ENCODE results near the gene RAB28. TPM values are rescaled to one million over a fixed set of nuclear protein-coding genes. Genes with fewer than 3 reads are reported as not detected.

Gene RAB28
- total RNA-seq, 1 experiment from 2014 or later = 19.8 TPM

DNA sequence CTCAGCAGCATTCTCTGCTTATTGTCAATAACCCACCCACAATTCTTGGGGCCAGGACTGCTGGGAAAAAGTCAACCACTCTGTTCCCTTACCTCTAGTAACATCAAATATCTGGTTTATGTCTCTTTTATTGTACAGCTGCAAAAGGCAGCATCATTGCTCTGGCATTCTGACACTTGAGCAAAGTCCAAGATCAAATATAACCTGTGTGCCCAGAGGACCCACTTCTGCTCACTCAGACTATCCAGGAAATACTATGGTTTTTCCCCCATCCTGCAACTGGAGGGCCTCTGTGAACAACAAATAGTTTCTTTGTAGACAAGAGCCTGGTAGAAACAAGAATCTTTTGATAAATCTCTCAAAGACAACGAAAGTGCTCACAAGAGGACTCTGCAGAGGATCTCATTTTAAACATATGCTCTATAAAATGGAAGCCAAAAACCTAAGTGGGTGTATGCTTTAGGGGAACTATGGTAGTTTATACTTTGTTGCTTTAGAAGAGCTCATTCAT lies 154.7 kb downstream of the RAB28 start:
- no peak overlapping the region for H2BK5ac ChIP-seq (ENCODE audit: insufficient read length, low read length)
- no peak overlapping the region for H3K56ac ChIP-seq (ENCODE audit: insufficient read length, low read depth, low read length)
- H3T11ph ChIP-seq (ENCODE audit: low read length) = no peak overlapping the region
- H3K27me3 ChIP-seq (ENCODE audit: insufficient read depth, low read length) = no peaks in the 10 kb centered on the region
- H2BK20ac ChIP-seq (ENCODE audit: low read depth, low read length, poor library complexity, severe bottlenecking) = no peak overlapping the region
- no peak overlapping the region for H4K91ac ChIP-seq (ENCODE audit: insufficient read length, low read depth, low read length)
- H4K20me1 ChIP-seq (ENCODE audit: control insufficient read depth, insufficient read depth, insufficient read length) = no peaks in the 10 kb centered on the region
- H3K9me3 Mint-ChIP-seq = peaks cover 0 to 3% of the 10 kb centered on the region in 2 experiments; a peak in 1 of 5 replicates
- no peak overlapping the region for H3K4me3 Mint-ChIP-seq
- no peak overlapping the region for H3K27ac ChIP-seq (ENCODE audit: insufficient read length, low read depth, low read length)
- H3K79me2 ChIP-seq (ENCODE audit: insufficient read depth, low read length) = no peaks in the 10 kb centered on the region
- no peaks in the 10 kb centered on the region for H3K23me2 ChIP-seq (ENCODE audit: insufficient read length, low read depth, low read length, poor library complexity, severe bottlenecking)
- no peak overlapping the region for H2BK120ac ChIP-seq (ENCODE audit: low read depth, low read length, poor library complexity, severe bottlenecking)
- H4K5ac ChIP-seq (ENCODE audit: insufficient read length, low read depth, low read length) = no peak overlapping the region
- H2BK12ac ChIP-seq (ENCODE audit: insufficient read length, low read depth, low read length) = no peak overlapping the region
- no peak overlapping the region for H2AK5ac ChIP-seq (ENCODE audit: insufficient read length, low read length)
- no peak overlapping the region for H3K23ac ChIP-seq (ENCODE audit: insufficient read length, low read depth, low read length)
- H2BK15ac ChIP-seq (ENCODE audit: low read depth, low read length) = no peak overlapping the region
- no peak overlapping the region for H3K4ac ChIP-seq (ENCODE audit: low read depth, low read length)
- H3K9me3 ChIP-seq (ENCODE audit: control insufficient read depth, low read depth, low read length) = no peaks in the 10 kb centered on the region
- no peak for TF ChIP-seq CTCF (conservative IDR thresholded peaks at IDR 0.05)
- DNase-seq = no peak
- peaks cover 17 to 21% of the 10 kb centered on the region in 2 experiments for H3K4me1 Mint-ChIP-seq
- no peaks in the 10 kb centered on the region for H3K79me1 ChIP-seq (ENCODE audit: insufficient read depth, low read depth, low read length, poor library complexity, severe bottlenecking)
- H3K36me3 Mint-ChIP-seq (ENCODE audit: insufficient read depth in 1 of 3, low read depth in 3 of 3) = peaks cover 0 to 3% (median 0%) of the 10 kb centered on the region in 3 experiments; a peak in 1 of 7 replicates
- H3K14ac ChIP-seq (ENCODE audit: insufficient read depth, low read length) = no peak overlapping the region
- WGBS (ENCODE audit: extremely low coverage, insufficient read length, low lambda C conversion rate) = no CpG with 5 or more reads among the region's 1 CpG
- H3K4me1 ChIP-seq (ENCODE audit: insufficient read depth, low read length) = peaks cover 3% of the 10 kb centered on the region; the same call in 1 of the 2 replicates
- H3K18ac ChIP-seq (ENCODE audit: insufficient read length, low read depth, low read length) = no peak overlapping the region
- H3K9ac ChIP-seq (ENCODE audit: extremely low read depth, insufficient read length, low read length) = no peak overlapping the region
- no peak overlapping the region for H2AFZ ChIP-seq (ENCODE audit: low read length)
- H3K27me3 Mint-ChIP-seq (ENCODE audit: low read depth) = no peaks in the 10 kb centered on the region
- no peak overlapping the region for H3K4me2 ChIP-seq (ENCODE audit: insufficient read depth, insufficient read length, low read length)
- H4K8ac ChIP-seq (replicated peaks; ENCODE audit: insufficient read length, low read depth, low read length) = no peak overlapping the region
- no peak overlapping the region for H3K27ac Mint-ChIP-seq
